HFFc6 (cell line): ENCODE results near the gene ADAMTS13. TPM values are rescaled to one million over a fixed set of nuclear protein-coding genes. Genes with fewer than 3 reads are reported as not detected.

Experiments used
- DNase-seq: peaks from one replicate; pipeline ENCODE4 v3.0.0-alpha.2; 2018
- H3K27ac Mint-ChIP-seq: 2 replicates; pipeline ENCODE4 v1.8.0; 2020; ENCODE audit warnings: mild to moderate bottlenecking, mixed read lengths
- H3K27me3 Mint-ChIP-seq: 2 replicates; pipeline ENCODE4 v1.8.0; 2021; ENCODE audit warnings: mild to moderate bottlenecking, moderate library complexity, mixed read lengths; ENCODE audit not compliant: insufficient read depth
- H3K36me3 Mint-ChIP-seq: 2 replicates; pipeline ENCODE4 v1.8.0; 2021; ENCODE audit warnings: low read depth, mixed read lengths
- H3K4me1 Mint-ChIP-seq: 2 replicates; pipeline ENCODE4 v1.8.0; 2020; ENCODE audit warnings: low read depth, mixed read lengths
- H3K4me3 Mint-ChIP-seq: 2 replicates; pipeline ENCODE4 v1.8.0; 2020; ENCODE audit warnings: mild to moderate bottlenecking, moderate library complexity, mixed read lengths
- H3K9me3 Mint-ChIP-seq: 2 replicates; pipeline ENCODE4 v1.8.0; 2020; ENCODE audit warnings: mild to moderate bottlenecking, mixed read lengths
- total RNA-seq, 6 experiments: library from RNA; stranded (reverse); fragmentation: NEBNext Ultra II Directional; extraction: Animal tissue kit (Norgen Biotek cat#: 25700); gene quantifications; 2 replicates in 1 of 6; 3 replicates in 5 of 6; pipeline ENCODE4 v1.2.3, GENCODE V29; 2021
- TF ChIP-seq, protein P1 (sequence below): fragments of 200-600 bp; sonication (generic); IDR thresholded peaks from 2 replicates; pipeline ENCODE4 v1.5.0; 2021; ENCODE audit warnings: antibody characterized with exemption, mild to moderate bottlenecking

The ADAMTS13 gene
- total RNA-seq, 6 experiments from 2014 or later: 0.41 to 1.2 (median 0.74) TPM

DNA sequence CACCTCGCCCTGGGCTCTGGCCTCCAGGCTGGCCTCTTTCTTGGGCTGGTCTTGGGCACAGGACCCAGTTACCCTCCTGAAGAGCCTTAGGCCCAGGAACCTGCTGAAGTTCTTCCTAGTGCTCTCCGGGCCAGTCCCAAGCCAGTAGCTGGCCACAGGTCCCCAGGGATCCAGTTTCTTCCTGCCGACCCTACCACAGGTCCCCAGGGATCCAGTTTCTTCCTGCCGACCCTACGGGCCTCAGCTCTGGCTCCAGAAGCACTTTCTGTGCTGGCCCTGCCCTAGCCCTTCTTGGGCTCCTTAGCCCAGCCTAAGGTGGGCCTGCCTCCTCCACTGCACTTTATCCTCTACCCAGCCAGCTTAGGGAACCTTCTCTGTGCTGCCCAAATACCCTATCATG lies 19.4 kb downstream of the ADAMTS13 start:
- Mint-ChIP-seq H3K27ac (no peak overlapping the region), H3K4me1 (no peaks in the 10 kb centered on the region), H3K27me3 (peaks cover 30% of the 10 kb centered on the region), H3K4me3 (no peak overlapping the region), H3K36me3 (no peaks in the 10 kb centered on the region), H3K9me3 (no peaks in the 10 kb centered on the region)
- no peak for DNase-seq
- TF ChIP-seq, protein P1, sequence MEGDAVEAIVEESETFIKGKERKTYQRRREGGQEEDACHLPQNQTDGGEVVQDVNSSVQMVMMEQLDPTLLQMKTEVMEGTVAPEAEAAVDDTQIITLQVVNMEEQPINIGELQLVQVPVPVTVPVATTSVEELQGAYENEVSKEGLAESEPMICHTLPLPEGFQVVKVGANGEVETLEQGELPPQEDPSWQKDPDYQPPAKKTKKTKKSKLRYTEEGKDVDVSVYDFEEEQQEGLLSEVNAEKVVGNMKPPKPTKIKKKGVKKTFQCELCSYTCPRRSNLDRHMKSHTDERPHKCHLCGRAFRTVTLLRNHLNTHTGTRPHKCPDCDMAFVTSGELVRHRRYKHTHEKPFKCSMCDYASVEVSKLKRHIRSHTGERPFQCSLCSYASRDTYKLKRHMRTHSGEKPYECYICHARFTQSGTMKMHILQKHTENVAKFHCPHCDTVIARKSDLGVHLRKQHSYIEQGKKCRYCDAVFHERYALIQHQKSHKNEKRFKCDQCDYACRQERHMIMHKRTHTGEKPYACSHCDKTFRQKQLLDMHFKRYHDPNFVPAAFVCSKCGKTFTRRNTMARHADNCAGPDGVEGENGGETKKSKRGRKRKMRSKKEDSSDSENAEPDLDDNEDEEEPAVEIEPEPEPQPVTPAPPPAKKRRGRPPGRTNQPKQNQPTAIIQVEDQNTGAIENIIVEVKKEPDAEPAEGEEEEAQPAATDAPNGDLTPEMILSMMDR: no peak

DNA sequence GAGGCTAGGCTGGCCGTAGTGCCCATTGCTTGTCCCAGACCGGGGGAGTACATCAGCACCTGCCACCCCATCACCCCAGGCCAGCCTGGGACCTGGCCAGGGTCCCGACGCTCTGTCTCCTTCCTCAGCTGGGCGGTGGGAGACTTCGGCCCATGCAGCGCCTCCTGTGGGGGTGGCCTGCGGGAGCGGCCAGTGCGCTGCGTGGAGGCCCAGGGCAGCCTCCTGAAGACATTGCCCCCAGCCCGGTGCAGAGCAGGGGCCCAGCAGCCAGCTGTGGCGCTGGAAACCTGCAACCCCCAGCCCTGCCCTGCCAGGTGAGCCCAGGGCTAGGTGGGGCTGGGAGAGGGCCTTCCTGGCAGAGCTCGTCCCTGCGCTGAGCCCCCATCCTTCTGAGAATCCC lies 21.1 kb downstream of the ADAMTS13 start:
- no peaks in the 10 kb centered on the region for H3K36me3 Mint-ChIP-seq
- H3K4me1 Mint-ChIP-seq: no peaks in the 10 kb centered on the region
- DNase-seq: no peak
- TF ChIP-seq, protein P1: no peak; the same call in 1 of the 2 replicates
- no peaks in the 10 kb centered on the region for H3K9me3 Mint-ChIP-seq
- H3K4me3 Mint-ChIP-seq: no peak overlapping the region
- peaks cover 29% of the 10 kb centered on the region for H3K27me3 Mint-ChIP-seq
- no peak overlapping the region for H3K27ac Mint-ChIP-seq

GRCh38 chr9:133443982-133444381 lies 21.8 kb downstream of the ADAMTS13 start:
- Mint-ChIP-seq H3K4me3 (no peak overlapping the region), H3K36me3 (no peaks in the 10 kb centered on the region), H3K9me3 (no peaks in the 10 kb centered on the region), H3K27ac (no peak overlapping the region), H3K27me3 (peaks cover 25% of the 10 kb centered on the region), H3K4me1 (no peaks in the 10 kb centered on the region)
- TF ChIP-seq, protein P1: no peak
- DNase-seq: peak; percentile 11

- no peaks in the 10 kb centered on the region for H3K9me3 Mint-ChIP-seq
- peaks cover 19% of the 10 kb centered on the region for H3K27me3 Mint-ChIP-seq
- TF ChIP-seq, protein P1: no peak
- no peak overlapping the region for H3K4me3 Mint-ChIP-seq
- DNase-seq: no peak
- H3K27ac Mint-ChIP-seq: no peak overlapping the region
- H3K4me1 Mint-ChIP-seq: no peaks in the 10 kb centered on the region
- H3K36me3 Mint-ChIP-seq: no peaks in the 10 kb centered on the region
Measured at GRCh38 chr9:133445293-133445969, 23.3 kb downstream of the ADAMTS13 start.

GRCh38 chr9:133448487-133448972 lies 26.4 kb downstream of the ADAMTS13 start:
- Mint-ChIP-seq H3K27me3 (peaks cover 11% of the 10 kb centered on the region), H3K4me1 (no peaks in the 10 kb centered on the region), H3K27ac (no peak overlapping the region), H3K4me3 (no peak overlapping the region), H3K36me3 (no peaks in the 10 kb centered on the region), H3K9me3 (no peaks in the 10 kb centered on the region)
- DNase-seq: no peak
- TF ChIP-seq, protein P1: no peak
